Astrocyte (in vitro differentiated cells and primary cell): Measurements from ENCODE around the gene SLC17A1.

Experiments used
- CTCF ChIP-seq: IDR thresholded peaks from 2 replicates; pipeline ENCODE4 v1.5.1; 2011; ENCODE audit warnings: low read depth, mild to moderate bottlenecking, inconsistent platforms, low read length, moderate library complexity; ENCODE audit not compliant: insufficient read depth
- EZH2 ChIP-seq: IDR thresholded peaks from 2 replicates; pipeline ENCODE4 v1.6.1; 2012; ENCODE audit warnings: mild to moderate bottlenecking, low read length, inconsistent platforms; ENCODE audit not compliant: insufficient read depth

GRCh38 chr6:25743868-25744267 is 88.0 kb downstream of the SLC17A1 start:
- TF ChIP-seq CTCF (no peak), EZH2 (no peak)
